Lower leg skin (tissue), 4 donors: ENCODE measurements around the gene PTGES2. TPM values are rescaled to one million over a fixed set of nuclear protein-coding genes. Genes with fewer than 3 reads are reported as not detected.

ENCODE experiments used
- DNase-seq, 2 donors: peaks; one replicate each; pipeline ENCODE4 v3.0.0-alpha.2; 2019; ENCODE audit warnings: low spot score in 2 of 2
- H3K4me3 ChIP-seq: fragments of 200-600 bp; sonication (generic); 2 replicates; pipeline ENCODE4 v1.5.1; 2017; ENCODE audit warnings: mild to moderate bottlenecking, low read depth; ENCODE audit not compliant: poor library complexity, severe bottlenecking
- POLR2A ChIP-seq, 2 donors: fragments of 450-650 bp; IDR thresholded peaks; one replicate each; pipeline ENCODE4 v1.6.1; 2016 to 2017; ENCODE audit warnings: antibody characterized with exemption in 2 of 2, mild to moderate bottlenecking in 1 of 2, moderate library complexity in 1 of 2
- WGBS, 2 donors: methylation state at CpG; one replicate each; pipeline ENCODE4 v1.1.5; 2018; 5-methylcytosine and 5-hydroxymethylcytosine counted together
- intact Hi-C: fragments of 100-400 bp; cut with DNase I; formaldehyde crosslinking; loops from one replicate; pipeline ENCODE4 v1.15.0; 2023; ENCODE audit warnings: low total_unique reads
- total RNA-seq, 4 donors: library from RNA; depleted of rRNA; stranded (reverse); fragments of >200 nt; gene quantifications; one replicate each; pipeline ENCODE4 v1.1.0, GENCODE V29; 2016
- TF ChIP-seq, protein P1 (sequence below), 3 donors: fragments of 450-650 bp; IDR thresholded peaks; one replicate each; pipeline ENCODE4 v1.5.1; 2016; ENCODE audit warnings: antibody characterized with exemption in 3 of 3, mild to moderate bottlenecking in 3 of 3, moderate library complexity in 2 of 3

PTGES2 gene
- total RNA-seq, 4 donors from 2014 or later: 32.6 to 66.5 (median 56.3) TPM

DNA sequence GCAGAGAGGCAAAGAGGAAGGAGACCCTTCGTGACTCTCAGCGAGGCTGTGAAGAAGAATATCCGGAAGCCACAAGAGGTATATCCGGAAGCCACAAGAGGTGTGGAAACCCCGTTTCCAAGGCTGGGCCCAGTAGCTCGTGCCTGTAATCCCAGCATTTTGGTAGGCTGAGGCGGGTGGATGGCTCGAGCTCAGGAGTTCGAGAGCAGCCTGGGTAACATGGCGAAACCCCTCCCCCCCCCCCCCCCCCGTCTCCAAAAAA lies 31.9 kb upstream of the PTGES2 start:
- H3K4me3 ChIP-seq: no peak overlapping the region
- no peak for TF ChIP-seq POLR2A (IDR thresholded peaks at IDR 0.05)
- TF ChIP-seq, protein P1, sequence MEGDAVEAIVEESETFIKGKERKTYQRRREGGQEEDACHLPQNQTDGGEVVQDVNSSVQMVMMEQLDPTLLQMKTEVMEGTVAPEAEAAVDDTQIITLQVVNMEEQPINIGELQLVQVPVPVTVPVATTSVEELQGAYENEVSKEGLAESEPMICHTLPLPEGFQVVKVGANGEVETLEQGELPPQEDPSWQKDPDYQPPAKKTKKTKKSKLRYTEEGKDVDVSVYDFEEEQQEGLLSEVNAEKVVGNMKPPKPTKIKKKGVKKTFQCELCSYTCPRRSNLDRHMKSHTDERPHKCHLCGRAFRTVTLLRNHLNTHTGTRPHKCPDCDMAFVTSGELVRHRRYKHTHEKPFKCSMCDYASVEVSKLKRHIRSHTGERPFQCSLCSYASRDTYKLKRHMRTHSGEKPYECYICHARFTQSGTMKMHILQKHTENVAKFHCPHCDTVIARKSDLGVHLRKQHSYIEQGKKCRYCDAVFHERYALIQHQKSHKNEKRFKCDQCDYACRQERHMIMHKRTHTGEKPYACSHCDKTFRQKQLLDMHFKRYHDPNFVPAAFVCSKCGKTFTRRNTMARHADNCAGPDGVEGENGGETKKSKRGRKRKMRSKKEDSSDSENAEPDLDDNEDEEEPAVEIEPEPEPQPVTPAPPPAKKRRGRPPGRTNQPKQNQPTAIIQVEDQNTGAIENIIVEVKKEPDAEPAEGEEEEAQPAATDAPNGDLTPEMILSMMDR (IDR thresholded peaks at IDR 0.05): no peak
- 48 to 55% methylated on average over 9 of the region's 11 CpGs for WGBS, 2 donors
- intact Hi-C loops: no loop called here
- no peak for DNase-seq

DNA sequence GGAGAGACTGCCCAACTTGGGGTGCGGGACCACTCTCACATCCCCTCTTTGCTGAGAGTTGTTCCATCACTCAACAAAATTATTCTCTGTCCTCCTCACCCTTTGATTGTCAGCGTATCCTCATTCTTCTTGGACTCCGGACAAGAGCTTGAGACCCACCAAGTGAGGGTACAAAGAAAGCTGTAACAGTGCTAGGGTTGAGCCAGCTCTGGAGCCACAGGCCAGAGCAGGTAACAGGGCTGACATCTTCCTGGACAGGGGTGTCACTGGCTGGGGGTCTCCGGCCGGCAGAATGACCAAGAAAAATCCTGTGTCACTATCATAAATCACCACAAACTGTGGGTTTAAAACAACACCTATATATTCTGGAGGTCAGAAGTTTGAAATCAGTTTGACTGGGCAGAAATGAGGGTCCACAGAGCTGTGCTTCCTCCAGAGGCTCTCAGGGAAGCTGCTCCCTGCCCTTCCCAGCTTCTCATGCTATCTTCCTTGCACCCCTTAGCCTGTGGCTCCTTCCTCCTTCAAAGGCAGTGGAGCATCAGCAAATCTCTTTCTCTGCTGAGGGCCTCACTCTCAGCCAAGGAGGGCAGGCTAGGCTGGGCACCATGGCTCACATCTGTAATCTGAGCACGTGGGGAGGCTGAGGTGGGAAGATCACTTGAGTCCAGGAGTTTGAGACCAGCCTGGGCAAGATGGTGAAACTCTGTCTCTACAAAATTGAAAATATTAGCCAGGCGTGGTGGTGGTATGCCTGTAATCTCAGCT lies 28.4 kb upstream of the PTGES2 start:
- intact Hi-C loops: no loop called here
- TF ChIP-seq POLR2A (IDR thresholded peaks at IDR 0.05): no peak
- no peak overlapping the region for H3K4me3 ChIP-seq
- 77 to 87% methylated on average over 7 of the region's 7 CpGs for WGBS, 2 donors
- DNase-seq: no peak

DNA sequence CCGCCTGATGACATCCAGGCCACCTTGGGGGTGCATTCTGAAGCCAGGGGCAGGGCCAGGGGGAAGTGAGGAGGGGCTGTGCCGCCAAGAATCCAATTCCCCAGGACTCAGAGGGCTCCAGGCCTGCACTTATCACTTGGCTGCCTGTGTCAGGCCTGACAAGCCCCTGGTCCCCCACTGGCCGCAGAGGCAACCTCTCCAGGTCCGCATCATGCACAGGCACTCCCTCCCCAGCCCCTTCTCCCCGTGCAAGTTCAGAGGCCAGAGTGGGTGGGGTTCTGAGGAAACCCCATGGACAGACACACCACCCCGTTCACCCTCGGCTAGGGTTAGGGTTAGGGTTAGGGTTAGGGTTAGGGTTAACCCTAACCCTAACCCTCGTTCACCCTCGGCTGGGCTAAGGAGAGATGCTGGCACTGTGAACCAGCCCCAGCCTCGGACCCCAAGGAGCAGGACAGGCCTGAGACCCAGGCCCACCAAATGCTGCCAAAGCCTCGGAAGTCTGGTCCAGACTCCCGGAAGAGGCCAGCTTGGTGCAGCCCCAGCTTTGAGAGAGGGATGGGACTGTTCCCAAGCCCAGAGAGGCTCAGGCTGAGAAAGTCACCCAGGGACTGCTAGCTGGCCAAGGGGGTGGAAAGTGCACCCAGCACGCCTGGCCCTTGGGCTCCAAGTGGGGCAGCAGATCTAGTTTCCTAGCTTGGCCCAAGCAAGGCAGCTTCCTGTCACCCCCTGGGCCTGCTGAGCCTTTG lies 26.6 kb upstream of the PTGES2 start:
- DNase-seq: no peak
- 89 to 91% methylated on average over 8 to 11 of the region's 13 CpGs for WGBS, 2 donors
- TF ChIP-seq, protein P1 (IDR thresholded peaks at IDR 0.05): no peak
- TF ChIP-seq POLR2A (IDR thresholded peaks at IDR 0.05): no peak
- H3K4me3 ChIP-seq: no peak overlapping the region
- intact Hi-C loops: no loop called here

DNA sequence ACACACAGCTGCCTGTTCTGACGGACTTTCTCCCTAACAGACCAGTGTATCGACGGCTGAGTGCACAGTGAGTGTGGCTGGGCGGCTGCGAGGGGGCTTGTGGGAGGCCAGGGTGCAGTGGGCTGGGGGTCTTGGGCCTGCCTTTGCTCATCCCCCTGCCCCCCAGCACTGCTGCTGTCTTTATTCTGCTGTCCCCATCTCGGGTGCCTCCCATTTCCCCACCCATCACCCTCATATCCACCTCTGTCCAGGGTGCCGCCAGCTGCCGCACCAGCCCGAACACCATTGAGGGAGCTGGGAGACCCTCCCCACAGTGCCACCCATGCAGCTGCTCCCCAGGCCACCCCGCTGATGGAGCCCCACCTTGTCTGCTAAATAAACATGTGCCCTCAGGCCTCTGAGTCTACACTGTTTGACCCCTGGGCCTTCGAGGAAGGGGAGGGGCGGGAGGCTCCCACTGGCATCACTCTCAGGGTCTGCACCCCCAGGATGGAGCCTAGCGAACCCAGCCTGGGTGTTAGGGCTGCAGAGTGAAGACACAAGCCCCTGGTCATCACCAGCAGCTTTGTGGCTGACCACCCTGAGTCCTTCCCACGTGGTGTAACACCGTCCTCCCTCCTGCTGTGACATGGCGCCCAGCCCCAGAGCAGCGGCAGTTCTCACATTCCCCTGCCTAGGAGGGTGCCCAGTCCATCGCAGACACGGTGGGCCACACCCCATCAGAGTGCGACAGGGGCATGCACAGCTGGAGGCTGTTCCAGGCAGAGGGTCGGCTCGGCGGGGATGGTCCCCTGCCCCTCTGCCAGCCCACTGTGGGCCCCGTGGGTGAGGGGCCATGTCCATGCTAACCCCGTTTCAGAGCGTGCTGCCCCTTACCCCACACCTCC lies 25.8 kb upstream of the PTGES2 start:
- TF ChIP-seq, protein P1 (IDR thresholded peaks at IDR 0.05): no peak
- no peak for TF ChIP-seq POLR2A (IDR thresholded peaks at IDR 0.05)
- no peak overlapping the region for H3K4me3 ChIP-seq
- intact Hi-C loops: no loop called here
- 83 to 88% methylated on average over 19 to 26 of the region's 26 CpGs for WGBS, 2 donors
- no peak for DNase-seq

DNA sequence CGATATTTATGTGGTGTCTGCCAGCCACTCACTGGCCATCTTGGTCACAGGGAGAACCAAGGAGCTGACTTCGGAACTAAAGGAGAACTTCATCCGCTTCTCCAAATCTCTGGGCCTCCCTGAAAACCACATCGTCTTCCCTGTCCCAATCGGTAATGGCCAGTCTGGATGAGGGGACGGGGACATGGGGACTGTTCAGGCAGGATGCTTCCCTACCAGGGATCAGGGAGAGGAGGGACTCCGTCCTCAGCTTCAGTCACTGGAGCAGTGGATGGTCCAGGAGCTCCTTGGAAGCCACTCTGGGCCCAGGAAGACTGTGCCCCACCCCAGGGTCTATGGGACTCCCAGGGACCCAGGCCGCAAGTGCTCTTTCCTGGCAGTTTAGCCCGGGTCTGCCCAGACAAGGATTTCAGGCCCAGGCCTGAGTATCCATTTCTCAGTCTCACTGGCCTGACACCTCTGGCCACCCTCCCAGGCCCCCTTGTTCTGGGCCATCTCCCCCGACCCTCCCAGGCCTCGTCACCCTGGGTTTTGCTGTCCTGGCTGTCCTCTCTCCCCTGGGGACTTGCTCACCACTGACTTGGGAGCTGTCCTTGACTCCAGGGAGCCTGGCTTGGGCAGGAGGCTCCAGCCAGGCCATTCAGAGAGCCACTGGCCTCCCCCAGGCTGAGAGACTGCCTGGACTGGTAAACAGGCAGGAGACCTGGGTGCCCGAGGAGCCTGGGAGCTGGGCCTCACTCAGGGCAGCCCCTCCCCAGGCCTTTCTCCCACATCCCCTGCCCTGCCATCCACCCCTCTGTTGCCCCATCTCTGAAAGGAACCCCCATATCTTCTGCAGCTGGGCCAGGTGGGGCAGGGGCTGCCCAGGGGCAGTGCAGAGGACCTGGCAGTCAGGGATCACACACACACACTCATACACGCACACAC lies 24.9 kb upstream of the PTGES2 start:
- TF ChIP-seq, protein P1 (IDR thresholded peaks at IDR 0.05): no peak
- TF ChIP-seq POLR2A (IDR thresholded peaks at IDR 0.05): no peak
- no peak overlapping the region for H3K4me3 ChIP-seq
- WGBS, 2 donors: 96 to 97% methylated on average over 13 of the region's 13 CpGs
- intact Hi-C loops: no loop called here
- no peak for DNase-seq
